GM23338 (cell line): ENCODE data around the gene OR10AD1.

Experiments
- CREB1 ChIP-seq: fragments of 250-450 bp; sonication (Bioruptor Pico); IDR thresholded peaks from 2 replicates; pipeline ENCODE4 v1.5.0; 2020; ENCODE audit warnings: low read depth, mild to moderate bottlenecking, moderate library complexity
- EZH2 ChIP-seq: fragments of 200-600 bp; sonication (generic); IDR thresholded peaks from one replicate; pipeline ENCODE4 v1.8.0; 2017; ENCODE audit warnings: antibody characterized with exemption, mild to moderate bottlenecking, low read depth; ENCODE audit not compliant: unreplicated experiment
- EZH2phosphoT487 ChIP-seq: fragments of 200-600 bp; sonication (generic); IDR thresholded peaks from one replicate; pipeline ENCODE4 v1.8.1; 2018; ENCODE audit warnings: antibody characterized with exemption; ENCODE audit not compliant: unreplicated experiment
- NANOG ChIP-seq: IDR thresholded peaks from 2 replicates; pipeline ENCODE4 v1.6.1; 2016; ENCODE audit warnings: antibody characterized with exemption, borderline replicate concordance
- POLR2AphosphoS5 ChIP-seq: IDR thresholded peaks from 2 replicates; pipeline ENCODE4 v1.6.1; 2016; ENCODE audit warnings: antibody characterized with exemption, low read depth
- ZNF114 ChIP-seq: fragments of 250-450 bp; sonication (Bioruptor Pico); IDR thresholded peaks from 2 replicates; pipeline ENCODE4 v1.5.0; 2020; ENCODE audit warnings: mild to moderate bottlenecking, moderate library complexity
- TF ChIP-seq, protein P1 (sequence below), 2 experiments: fragments of 200-600 bp in 1 of 2; sonication (generic) in 1 of 2; conservative IDR thresholded peaks; 2 replicates each; pipeline versions ENCODE4 v1.5.1 to v1.6.1; 2016 to 2017; ENCODE audit warnings: antibody characterized with exemption in 2 of 2, low read depth in 2 of 2, mild to moderate bottlenecking in 2 of 2, moderate library complexity in 1 of 2
- TF ChIP-seq, protein P2 (sequence below): IDR thresholded peaks from one replicate; pipeline ENCODE4 v1.6.1; 2018; ENCODE audit warnings: antibody characterized with exemption; ENCODE audit not compliant: unreplicated experiment

DNA sequence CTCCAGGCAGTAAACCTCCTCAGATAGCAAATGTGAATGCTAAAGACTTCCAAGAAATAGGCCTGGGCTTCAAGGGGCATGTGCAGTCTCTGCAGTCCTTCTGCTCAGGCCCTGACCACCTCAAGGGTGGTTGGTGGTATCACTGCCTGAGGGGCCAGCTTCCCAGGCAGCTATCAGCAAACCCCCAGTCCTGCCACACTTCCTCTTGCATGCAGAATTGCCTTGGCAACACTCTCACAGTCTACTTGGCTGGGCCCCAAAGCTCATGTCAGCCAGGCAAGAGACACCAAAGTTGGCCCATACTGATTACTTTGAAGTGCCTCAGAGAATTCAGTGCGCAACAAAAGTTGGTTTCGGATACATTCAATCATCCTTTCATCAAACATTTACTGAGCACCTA lies 42.3 kb downstream of the OR10AD1 start:
- TF ChIP-seq NANOG (no peak), ZNF114 (CRISPR knock-in tag) (no peak), POLR2AphosphoS5 (no peak), EZH2 (no peak), CREB1 (no peak), EZH2phosphoT487 (no peak)
- TF ChIP-seq, protein P1, sequence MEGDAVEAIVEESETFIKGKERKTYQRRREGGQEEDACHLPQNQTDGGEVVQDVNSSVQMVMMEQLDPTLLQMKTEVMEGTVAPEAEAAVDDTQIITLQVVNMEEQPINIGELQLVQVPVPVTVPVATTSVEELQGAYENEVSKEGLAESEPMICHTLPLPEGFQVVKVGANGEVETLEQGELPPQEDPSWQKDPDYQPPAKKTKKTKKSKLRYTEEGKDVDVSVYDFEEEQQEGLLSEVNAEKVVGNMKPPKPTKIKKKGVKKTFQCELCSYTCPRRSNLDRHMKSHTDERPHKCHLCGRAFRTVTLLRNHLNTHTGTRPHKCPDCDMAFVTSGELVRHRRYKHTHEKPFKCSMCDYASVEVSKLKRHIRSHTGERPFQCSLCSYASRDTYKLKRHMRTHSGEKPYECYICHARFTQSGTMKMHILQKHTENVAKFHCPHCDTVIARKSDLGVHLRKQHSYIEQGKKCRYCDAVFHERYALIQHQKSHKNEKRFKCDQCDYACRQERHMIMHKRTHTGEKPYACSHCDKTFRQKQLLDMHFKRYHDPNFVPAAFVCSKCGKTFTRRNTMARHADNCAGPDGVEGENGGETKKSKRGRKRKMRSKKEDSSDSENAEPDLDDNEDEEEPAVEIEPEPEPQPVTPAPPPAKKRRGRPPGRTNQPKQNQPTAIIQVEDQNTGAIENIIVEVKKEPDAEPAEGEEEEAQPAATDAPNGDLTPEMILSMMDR (conservative IDR thresholded peaks at IDR 0.05; ENCODE audit: low read depth in 2 of 2) = no peak
- TF ChIP-seq, protein P2, sequence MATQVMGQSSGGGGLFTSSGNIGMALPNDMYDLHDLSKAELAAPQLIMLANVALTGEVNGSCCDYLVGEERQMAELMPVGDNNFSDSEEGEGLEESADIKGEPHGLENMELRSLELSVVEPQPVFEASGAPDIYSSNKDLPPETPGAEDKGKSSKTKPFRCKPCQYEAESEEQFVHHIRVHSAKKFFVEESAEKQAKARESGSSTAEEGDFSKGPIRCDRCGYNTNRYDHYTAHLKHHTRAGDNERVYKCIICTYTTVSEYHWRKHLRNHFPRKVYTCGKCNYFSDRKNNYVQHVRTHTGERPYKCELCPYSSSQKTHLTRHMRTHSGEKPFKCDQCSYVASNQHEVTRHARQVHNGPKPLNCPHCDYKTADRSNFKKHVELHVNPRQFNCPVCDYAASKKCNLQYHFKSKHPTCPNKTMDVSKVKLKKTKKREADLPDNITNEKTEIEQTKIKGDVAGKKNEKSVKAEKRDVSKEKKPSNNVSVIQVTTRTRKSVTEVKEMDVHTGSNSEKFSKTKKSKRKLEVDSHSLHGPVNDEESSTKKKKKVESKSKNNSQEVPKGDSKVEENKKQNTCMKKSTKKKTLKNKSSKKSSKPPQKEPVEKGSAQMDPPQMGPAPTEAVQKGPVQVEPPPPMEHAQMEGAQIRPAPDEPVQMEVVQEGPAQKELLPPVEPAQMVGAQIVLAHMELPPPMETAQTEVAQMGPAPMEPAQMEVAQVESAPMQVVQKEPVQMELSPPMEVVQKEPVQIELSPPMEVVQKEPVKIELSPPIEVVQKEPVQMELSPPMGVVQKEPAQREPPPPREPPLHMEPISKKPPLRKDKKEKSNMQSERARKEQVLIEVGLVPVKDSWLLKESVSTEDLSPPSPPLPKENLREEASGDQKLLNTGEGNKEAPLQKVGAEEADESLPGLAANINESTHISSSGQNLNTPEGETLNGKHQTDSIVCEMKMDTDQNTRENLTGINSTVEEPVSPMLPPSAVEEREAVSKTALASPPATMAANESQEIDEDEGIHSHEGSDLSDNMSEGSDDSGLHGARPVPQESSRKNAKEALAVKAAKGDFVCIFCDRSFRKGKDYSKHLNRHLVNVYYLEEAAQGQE = no peak
